ENCODE measurements around the gene HCN3. TPM values are rescaled to one million over a fixed set of nuclear protein-coding genes. Genes with fewer than 3 reads are reported as not detected.
A peak's percentile ranks its signal among the peaks of the same experiment; 100 is the strongest.

HCN3 gene
- total RNA-seq, 1 donor from 2014 or later = 4.1 TPM

- TF ChIP-seq CTCF (IDR thresholded peaks at IDR 0.05) = no peak
- Mint-ChIP-seq H3K27ac (ENCODE audit: unreplicated experiment) (no peak overlapping the region), H3K36me3 (ENCODE audit: unreplicated experiment) (no peaks in the 10 kb centered on the region), H3K9me3 (ENCODE audit: unreplicated experiment) (no peaks in the 10 kb centered on the region), H3K4me1 (ENCODE audit: unreplicated experiment) (peaks cover 10% of the 10 kb centered on the region), H3K27me3 (ENCODE audit: unreplicated experiment) (no peaks in the 10 kb centered on the region), H3K4me3 (ENCODE audit: unreplicated experiment) (peak overlapping the region; percentile 76)
- no peak for DNase-seq (ENCODE audit: extremely low spot score, unreplicated experiment)
Measured at GRCh38 chr1:155278689-155279160, 1.5 kb downstream of the HCN3 start.

DNA sequence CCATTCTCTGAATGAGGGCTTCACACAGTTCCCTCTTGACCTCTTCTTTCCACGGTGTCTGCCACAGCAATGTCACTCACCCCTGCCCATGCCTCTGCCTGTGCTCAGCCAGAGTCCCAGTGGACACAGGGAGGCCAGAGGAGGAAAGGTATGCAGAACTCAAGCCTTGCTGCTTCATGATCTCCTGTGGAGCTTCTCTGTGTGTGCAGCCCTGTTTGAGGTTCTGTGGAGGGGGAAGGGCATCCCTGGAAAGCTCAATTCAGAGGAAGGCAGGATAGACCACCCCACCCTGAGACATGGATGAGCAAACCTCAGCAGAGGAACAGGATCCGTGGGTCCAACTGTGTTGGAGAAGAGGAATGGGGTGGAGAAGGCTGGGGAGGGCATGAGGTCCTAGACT lies 2.0 kb downstream of the HCN3 start:
- Mint-ChIP-seq H3K4me3 (ENCODE audit: unreplicated experiment) (no peak overlapping the region), H3K36me3 (ENCODE audit: unreplicated experiment) (no peaks in the 10 kb centered on the region), H3K27ac (ENCODE audit: unreplicated experiment) (no peak overlapping the region), H3K4me1 (ENCODE audit: unreplicated experiment) (peaks cover 7% of the 10 kb centered on the region), H3K27me3 (ENCODE audit: unreplicated experiment) (no peaks in the 10 kb centered on the region), H3K9me3 (ENCODE audit: unreplicated experiment) (no peaks in the 10 kb centered on the region)
- no peak for TF ChIP-seq CTCF (IDR thresholded peaks at IDR 0.05)
- DNase-seq (ENCODE audit: extremely low spot score, unreplicated experiment) = no peak

- no peaks in the 10 kb centered on the region for H3K36me3 Mint-ChIP-seq (ENCODE audit: unreplicated experiment)
- TF ChIP-seq CTCF (IDR thresholded peaks at IDR 0.05) = no peak
- H3K27ac Mint-ChIP-seq (ENCODE audit: unreplicated experiment) = no peak overlapping the region
- H3K4me3 Mint-ChIP-seq (ENCODE audit: unreplicated experiment) = no peak overlapping the region
- no peak for DNase-seq (ENCODE audit: extremely low spot score, unreplicated experiment)
- H3K27me3 Mint-ChIP-seq (ENCODE audit: unreplicated experiment) = no peaks in the 10 kb centered on the region
- H3K9me3 Mint-ChIP-seq (ENCODE audit: unreplicated experiment) = no peaks in the 10 kb centered on the region
- peaks cover 5% of the 10 kb centered on the region for H3K4me1 Mint-ChIP-seq (ENCODE audit: unreplicated experiment)
Measured at GRCh38 chr1:155282488-155283091, 5.3 kb downstream of the HCN3 start.

DNA sequence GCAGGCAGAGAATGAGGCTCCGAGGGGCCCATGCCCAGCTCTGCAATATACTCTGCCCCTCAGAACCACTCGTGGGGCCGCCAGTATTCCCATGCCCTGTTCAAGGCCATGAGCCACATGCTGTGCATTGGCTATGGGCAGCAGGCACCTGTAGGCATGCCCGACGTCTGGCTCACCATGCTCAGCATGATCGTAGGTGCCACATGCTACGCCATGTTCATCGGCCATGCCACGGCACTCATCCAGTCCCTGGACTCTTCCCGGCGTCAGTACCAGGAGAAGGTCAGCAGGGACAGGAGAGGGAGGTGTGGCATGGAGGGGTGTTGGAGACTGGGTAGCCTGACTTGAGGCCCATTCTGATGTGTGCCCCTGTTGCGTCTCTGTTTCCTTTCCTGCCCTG lies 7.2 kb downstream of the HCN3 start:
- Mint-ChIP-seq H3K27ac (ENCODE audit: unreplicated experiment) (no peak overlapping the region), H3K4me3 (ENCODE audit: unreplicated experiment) (no peak overlapping the region), H3K9me3 (ENCODE audit: unreplicated experiment) (no peaks in the 10 kb centered on the region), H3K27me3 (ENCODE audit: unreplicated experiment) (no peaks in the 10 kb centered on the region), H3K36me3 (ENCODE audit: unreplicated experiment) (no peaks in the 10 kb centered on the region), H3K4me1 (ENCODE audit: unreplicated experiment) (no peaks in the 10 kb centered on the region)
- no peak for DNase-seq (ENCODE audit: extremely low spot score, unreplicated experiment)
- no peak for TF ChIP-seq CTCF (IDR thresholded peaks at IDR 0.05)

DNA sequence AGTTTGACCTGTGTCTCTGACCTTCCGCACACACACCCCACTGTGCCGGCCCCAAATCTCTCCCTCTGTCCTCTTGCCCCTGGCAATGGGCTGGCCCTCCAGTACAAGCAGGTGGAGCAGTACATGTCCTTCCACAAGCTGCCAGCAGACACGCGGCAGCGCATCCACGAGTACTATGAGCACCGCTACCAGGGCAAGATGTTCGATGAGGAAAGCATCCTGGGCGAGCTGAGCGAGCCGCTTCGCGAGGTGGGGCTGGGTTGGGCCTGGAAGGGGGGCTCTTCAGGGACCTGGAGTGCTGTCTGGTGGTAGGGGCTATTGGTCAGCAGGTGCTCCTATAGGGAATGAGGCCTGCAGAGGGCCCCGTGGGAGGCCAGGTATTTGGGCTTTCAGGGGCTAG lies 7.8 kb downstream of the HCN3 start:
- H3K36me3 Mint-ChIP-seq (ENCODE audit: unreplicated experiment) = no peaks in the 10 kb centered on the region
- H3K27me3 Mint-ChIP-seq (ENCODE audit: unreplicated experiment) = no peaks in the 10 kb centered on the region

More for the DNA sequence above, 7.8 kb downstream of the HCN3 start:
- no peaks in the 10 kb centered on the region for H3K4me1 Mint-ChIP-seq (ENCODE audit: unreplicated experiment)
- no peak for DNase-seq (ENCODE audit: extremely low spot score, unreplicated experiment)
- H3K9me3 Mint-ChIP-seq (ENCODE audit: unreplicated experiment) = no peaks in the 10 kb centered on the region
- no peak overlapping the region for H3K4me3 Mint-ChIP-seq (ENCODE audit: unreplicated experiment)
- TF ChIP-seq CTCF (IDR thresholded peaks at IDR 0.05) = no peak
- no peak overlapping the region for H3K27ac Mint-ChIP-seq (ENCODE audit: unreplicated experiment)
